Stimulated activated effector memory CD8-positive, alpha-beta T cell treated with anti-CD3 and anti-CD28 coated beads, Interleukin-12 subunit alpha, Interleukin-12 subunit beta, amount 100 ng/mL, for 72 hours (primary cell): ENCODE results near the gene SPON2.

ENCODE experiments used
- ATAC-seq: fragments of 150-1000 bp; cut with Tn5 transposase; 2 replicates; pipeline ENCODE4 v1.10.0; 2021
- DNase-seq, 2 donors: peaks; one replicate each; pipeline ENCODE4 v3.0.0; 2021 to 2022; ENCODE audit warnings: low spot score in 2 of 2
- H3K27ac Mint-ChIP-seq: one replicate; pipeline ENCODE4 v1.8.0; 2022; ENCODE audit warnings: mild to moderate bottlenecking, mixed read lengths
- H3K36me3 Mint-ChIP-seq: one replicate; pipeline ENCODE4 v1.8.0; 2022; ENCODE audit warnings: mild to moderate bottlenecking, mixed read lengths
- H3K4me1 Mint-ChIP-seq: one replicate; pipeline ENCODE4 v1.8.0; 2022; ENCODE audit warnings: mixed read lengths
- H3K4me3 Mint-ChIP-seq: one replicate; pipeline ENCODE4 v1.8.0; 2022; ENCODE audit warnings: mild to moderate bottlenecking, mixed read lengths
- H3K9me3 Mint-ChIP-seq: one replicate; pipeline ENCODE4 v1.8.0; 2022; ENCODE audit warnings: mixed read lengths

SPON2 gene

DNA sequence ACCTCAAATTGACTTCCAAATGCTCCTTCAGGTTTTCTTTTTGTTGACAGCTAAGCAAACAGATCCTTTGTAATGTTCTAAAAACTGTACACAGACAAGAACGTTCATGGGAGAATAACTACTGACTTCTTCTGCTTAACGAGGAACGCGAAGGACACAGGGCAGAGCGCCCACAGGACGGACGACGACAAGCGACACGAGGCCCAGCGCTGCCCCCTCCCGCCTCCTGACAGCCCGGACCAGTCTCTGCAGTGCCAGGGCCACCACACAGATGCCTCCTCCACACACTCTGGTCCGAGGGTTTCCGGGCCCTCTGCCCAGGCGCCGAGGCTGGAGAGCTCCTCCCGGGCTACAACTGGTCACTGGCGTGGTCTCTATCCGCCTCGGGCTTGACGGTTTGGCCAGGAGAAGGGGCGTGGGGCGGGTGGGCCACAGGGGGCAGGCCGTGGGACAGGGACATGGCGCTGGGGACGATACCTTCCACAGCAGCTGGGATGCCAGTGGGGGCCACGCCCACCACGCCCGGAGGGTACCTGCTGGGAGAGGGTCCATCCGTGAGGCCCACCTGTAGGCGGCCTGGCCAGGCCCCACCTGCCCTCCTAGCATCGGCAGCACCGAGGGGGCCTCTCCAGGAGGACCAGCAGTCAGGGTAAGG lies 39.6 kb upstream of the SPON2 start:
- ATAC-seq = no peak
- H3K4me1 Mint-ChIP-seq = peaks cover 15% of the 10 kb centered on the region
- no peaks in the 10 kb centered on the region for H3K9me3 Mint-ChIP-seq
- no peak overlapping the region for H3K4me3 Mint-ChIP-seq
- peak overlapping the region; percentile 74 for H3K27ac Mint-ChIP-seq
- peaks cover 44% of the 10 kb centered on the region for H3K36me3 Mint-ChIP-seq
- no peak for DNase-seq

DNA sequence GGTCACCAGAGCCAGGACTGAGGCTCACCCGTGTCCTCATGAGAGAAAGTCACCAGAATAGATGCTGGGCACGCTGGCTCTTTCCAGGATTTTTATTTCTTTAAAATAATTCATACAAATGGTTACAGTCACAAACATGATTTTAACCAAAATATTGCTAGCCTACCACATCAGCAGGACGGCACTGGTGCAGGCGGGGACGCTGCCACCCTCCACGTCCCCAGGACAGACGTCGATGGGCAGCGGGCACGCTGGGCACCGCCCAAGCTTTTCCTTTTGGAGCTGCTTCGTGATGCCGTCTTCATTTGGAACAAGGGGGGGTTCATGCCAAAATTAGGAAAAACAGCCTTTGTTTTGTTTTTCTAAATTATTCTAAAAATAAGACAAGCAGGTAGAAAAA lies 39.0 kb upstream of the SPON2 start:
- H3K9me3 Mint-ChIP-seq = no peaks in the 10 kb centered on the region
- DNase-seq (no peak), ATAC-seq (no peak)
- peaks cover 37% of the 10 kb centered on the region for H3K36me3 Mint-ChIP-seq
- peak overlapping the region; percentile 74 for H3K27ac Mint-ChIP-seq
- peaks cover 9% of the 10 kb centered on the region for H3K4me1 Mint-ChIP-seq
- H3K4me3 Mint-ChIP-seq = no peak overlapping the region

GRCh38 chr4:1210971-1211370 lies 38.6 kb upstream of the SPON2 start:
- Mint-ChIP-seq H3K9me3 (no peaks in the 10 kb centered on the region), H3K27ac (peak overlapping the region; percentile 74)
- DNase-seq = no peak

DNA sequence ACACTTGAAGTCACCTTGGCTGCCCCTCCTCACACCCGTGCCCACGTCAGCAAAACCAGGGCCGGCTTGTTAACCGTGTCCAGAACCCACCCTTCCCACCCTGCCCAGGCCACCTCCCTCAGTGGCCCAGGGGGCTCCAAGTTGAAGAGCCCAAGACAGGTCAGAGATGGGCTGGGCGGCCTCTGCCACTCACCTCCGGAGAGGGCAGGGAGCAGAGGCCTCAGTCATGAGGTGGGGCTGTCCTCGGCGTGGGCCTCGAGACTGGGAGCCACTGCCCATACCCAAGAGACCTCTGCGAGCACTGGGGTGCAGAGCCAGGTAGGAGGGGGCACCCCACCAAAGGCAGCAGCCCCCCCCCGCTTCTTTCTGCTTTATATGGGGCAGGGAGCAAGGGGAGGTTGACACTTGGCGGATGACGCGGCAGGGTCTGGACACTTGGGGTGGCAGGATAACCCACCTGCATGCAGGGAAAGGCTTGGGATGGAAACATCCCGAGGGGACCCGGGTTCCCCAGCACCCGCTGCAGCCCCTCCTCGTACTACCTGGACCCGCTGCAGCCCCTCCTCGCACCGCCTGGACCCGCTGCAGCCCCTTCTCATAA lies 38.0 kb upstream of the SPON2 start:
- H3K36me3 Mint-ChIP-seq = peaks cover 35% of the 10 kb centered on the region
- H3K4me1 Mint-ChIP-seq = peaks cover 8% of the 10 kb centered on the region
- ATAC-seq (no peak), DNase-seq (no peak)
- H3K9me3 Mint-ChIP-seq = no peaks in the 10 kb centered on the region
- H3K27ac Mint-ChIP-seq = no peak overlapping the region
- no peak overlapping the region for H3K4me3 Mint-ChIP-seq

More at GRCh38 chr4:1210971-1211370, 38.6 kb upstream of the SPON2 start:
- ATAC-seq = no peak
- peaks cover 37% of the 10 kb centered on the region for H3K36me3 Mint-ChIP-seq
- H3K4me3 Mint-ChIP-seq = no peak overlapping the region
- H3K4me1 Mint-ChIP-seq = peaks cover 8% of the 10 kb centered on the region

GRCh38 chr4:1209821-1210220 lies 37.4 kb upstream of the SPON2 start:
- Mint-ChIP-seq H3K4me3 (no peak overlapping the region), H3K36me3 (peaks cover 30% of the 10 kb centered on the region), H3K4me1 (peaks cover 13% of the 10 kb centered on the region), H3K27ac (peak overlapping the region; percentile 68), H3K9me3 (no peaks in the 10 kb centered on the region)
- ATAC-seq (no peak), DNase-seq (no peak)

DNA sequence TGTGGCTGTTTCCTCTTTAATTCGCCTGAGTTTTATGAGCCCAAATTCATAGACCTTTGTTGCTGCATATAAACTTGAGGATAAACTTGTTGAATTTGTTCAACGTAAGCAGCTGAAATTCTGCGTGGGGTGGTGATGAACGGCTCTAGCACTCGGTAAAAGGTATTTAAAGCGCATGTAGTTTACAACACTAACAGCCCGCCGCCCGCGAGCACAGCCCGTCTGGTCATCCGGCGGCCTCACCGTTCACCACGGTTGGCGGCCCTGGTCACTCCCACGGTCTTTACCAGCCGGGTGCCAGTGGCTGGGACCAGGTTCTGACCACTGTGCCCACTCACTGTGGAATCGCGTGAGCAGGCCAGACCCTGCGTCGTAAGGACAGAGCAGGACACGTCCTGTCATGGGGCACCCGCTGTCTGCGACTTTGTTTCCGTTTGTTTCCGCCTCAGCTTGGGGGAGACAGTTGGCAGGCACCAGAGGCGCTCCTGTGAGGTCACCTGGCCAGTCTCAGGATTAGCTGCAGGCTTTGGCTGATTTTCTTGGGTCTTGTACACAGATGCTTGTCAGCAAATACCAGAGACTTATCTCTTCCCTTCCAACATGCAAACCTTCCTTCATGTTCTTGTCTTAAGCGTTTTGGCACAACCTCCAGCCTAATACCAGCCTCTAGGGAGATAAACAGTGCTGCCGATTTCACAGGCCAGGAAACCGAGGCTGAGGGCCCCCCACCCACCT lies 36.8 kb upstream of the SPON2 start:
- Mint-ChIP-seq H3K27ac (peak overlapping the region; percentile 68), H3K4me1 (peaks cover 20% of the 10 kb centered on the region), H3K36me3 (peaks cover 32% of the 10 kb centered on the region), H3K9me3 (no peaks in the 10 kb centered on the region), H3K4me3 (peak overlapping the region; percentile 16)
- ATAC-seq (no peak), DNase-seq (no peak)

GRCh38 chr4:1208266-1208961 lies 36.0 kb upstream of the SPON2 start:
- H3K9me3 Mint-ChIP-seq = no peaks in the 10 kb centered on the region
- peaks cover 28% of the 10 kb centered on the region for H3K4me1 Mint-ChIP-seq
- DNase-seq (no peak), ATAC-seq (no peak)
- H3K4me3 Mint-ChIP-seq = peak overlapping the region; percentile 16
- H3K36me3 Mint-ChIP-seq = peaks cover 35% of the 10 kb centered on the region
- peak overlapping the region; percentile 68 for H3K27ac Mint-ChIP-seq

DNA sequence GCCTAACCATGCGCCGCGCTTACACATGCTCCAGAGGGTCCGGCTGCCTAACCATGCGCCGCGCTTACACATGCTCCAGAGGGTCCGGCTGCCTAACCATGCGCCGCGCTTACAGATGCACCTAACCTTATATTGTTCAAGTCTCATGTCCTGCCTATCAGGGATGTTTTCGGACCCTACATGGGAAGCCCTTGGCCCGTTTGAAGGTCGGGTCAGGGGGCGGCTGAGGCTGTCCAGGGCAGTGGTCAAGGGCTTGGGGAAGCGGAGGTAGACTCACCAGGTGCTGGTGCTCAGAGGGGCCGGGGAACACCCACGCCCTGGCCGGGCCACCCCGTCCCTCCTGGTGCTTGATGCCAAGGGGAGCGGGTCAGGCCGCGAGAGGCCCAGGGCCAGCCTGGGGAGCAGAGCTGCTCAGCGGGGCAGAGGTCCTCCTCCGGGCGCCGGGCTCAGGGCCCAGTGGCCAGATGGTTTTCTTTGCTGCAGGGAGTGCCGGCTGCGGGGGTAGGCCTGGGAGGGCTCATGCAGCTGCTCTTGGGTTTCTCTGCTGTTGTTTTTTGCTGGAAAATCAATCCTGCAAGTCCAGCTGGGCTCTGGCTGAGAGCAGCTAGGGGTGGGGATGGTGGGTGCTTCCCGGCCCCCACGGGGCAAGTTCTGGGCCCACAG lies 35.4 kb upstream of the SPON2 start:
- DNase-seq = no peak
- Mint-ChIP-seq H3K4me3 (no peak overlapping the region), H3K36me3 (peaks cover 28% of the 10 kb centered on the region), H3K27ac (no peak overlapping the region), H3K9me3 (no peaks in the 10 kb centered on the region), H3K4me1 (peaks cover 34% of the 10 kb centered on the region)
- no peak for ATAC-seq

DNA sequence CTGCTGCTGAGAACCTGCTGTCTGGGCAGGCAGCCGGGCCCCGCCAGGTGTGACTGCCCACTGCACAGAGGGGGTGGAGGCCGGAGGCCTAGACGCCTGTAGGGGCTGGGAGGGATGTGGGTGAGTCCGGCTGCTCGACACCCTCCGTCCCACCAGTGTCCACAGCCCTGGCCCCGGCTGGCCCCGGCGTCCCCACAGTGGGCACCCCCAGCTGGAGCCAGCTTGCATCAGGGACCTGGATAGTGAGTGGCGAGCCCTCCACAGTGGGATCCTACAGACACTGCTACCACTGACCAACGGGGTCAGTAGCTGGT lies 34.7 kb upstream of the SPON2 start:
- H3K36me3 Mint-ChIP-seq = peaks cover 26% of the 10 kb centered on the region
- ATAC-seq (no peak), DNase-seq (no peak)
- no peak overlapping the region for H3K4me3 Mint-ChIP-seq
- H3K9me3 Mint-ChIP-seq = no peaks in the 10 kb centered on the region
- peaks cover 40% of the 10 kb centered on the region for H3K4me1 Mint-ChIP-seq
- no peak overlapping the region for H3K27ac Mint-ChIP-seq

DNA sequence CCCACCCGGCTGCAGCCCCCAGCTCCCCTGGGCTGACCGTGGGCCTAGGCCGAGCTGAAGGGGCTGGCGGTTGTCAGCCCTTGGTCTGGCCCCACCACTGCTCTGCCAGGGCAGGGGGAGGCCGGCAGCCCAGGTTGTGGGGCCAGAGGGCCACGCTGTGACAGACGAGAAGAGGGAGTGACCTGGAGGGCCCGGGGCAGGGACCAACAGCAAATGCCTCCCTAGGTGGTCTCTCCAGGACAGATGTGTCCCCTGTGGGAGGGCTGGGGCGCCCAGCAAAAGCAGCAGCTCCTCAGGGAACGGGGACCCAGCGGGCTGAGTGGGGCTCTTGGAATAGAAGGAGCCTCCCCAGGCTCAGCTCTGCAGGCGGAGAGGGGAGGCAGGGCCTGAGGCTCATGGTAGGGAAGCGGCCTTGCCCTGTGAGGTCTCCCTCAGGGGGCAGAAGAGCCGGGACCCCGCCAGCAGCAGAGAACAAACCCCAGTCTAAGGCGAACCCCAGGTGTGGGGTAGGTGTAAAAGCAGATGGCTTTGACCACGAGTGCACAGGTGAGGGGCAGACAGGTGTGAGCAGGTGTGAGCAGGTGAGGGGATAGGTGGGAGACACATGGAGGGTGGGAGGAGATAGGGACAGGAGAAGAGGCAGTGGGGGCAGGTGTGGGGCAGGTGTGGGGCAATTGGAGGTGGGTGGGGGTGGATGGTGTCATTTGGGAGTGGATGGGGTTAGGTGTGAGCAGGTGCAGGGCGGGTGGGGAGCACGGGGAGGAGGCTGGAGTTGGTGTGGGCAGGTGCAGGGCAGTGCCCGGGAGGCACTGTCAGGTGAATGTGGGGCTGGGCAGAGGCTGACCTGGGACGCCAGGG lies 34.1 kb upstream of the SPON2 start:
- Mint-ChIP-seq H3K4me3 (no peak overlapping the region), H3K27ac (peak overlapping the region; percentile 76), H3K36me3 (peaks cover 26% of the 10 kb centered on the region), H3K9me3 (no peaks in the 10 kb centered on the region), H3K4me1 (peaks cover 46% of the 10 kb centered on the region)
- no peak for ATAC-seq
- DNase-seq = no peak

GRCh38 chr4:1205586-1206298 lies 33.4 kb upstream of the SPON2 start:
- ATAC-seq (no peak), DNase-seq (no peak)
- Mint-ChIP-seq H3K9me3 (no peaks in the 10 kb centered on the region), H3K4me1 (peaks cover 52% of the 10 kb centered on the region), H3K27ac (peak overlapping the region; percentile 76), H3K4me3 (no peak overlapping the region), H3K36me3 (peaks cover 22% of the 10 kb centered on the region)

GRCh38 chr4:1204828-1205585 lies 32.6 kb upstream of the SPON2 start:
- peaks cover 22% of the 10 kb centered on the region for H3K36me3 Mint-ChIP-seq
- DNase-seq (no peak), ATAC-seq (no peak)
- no peaks in the 10 kb centered on the region for H3K9me3 Mint-ChIP-seq
- H3K4me1 Mint-ChIP-seq = peaks cover 56% of the 10 kb centered on the region
- H3K4me3 Mint-ChIP-seq = peak overlapping the region; percentile 72
- H3K27ac Mint-ChIP-seq = peak overlapping the region; percentile 77

- Mint-ChIP-seq H3K9me3 (no peaks in the 10 kb centered on the region), H3K36me3 (peaks cover 22% of the 10 kb centered on the region), H3K4me3 (peak overlapping the region; percentile 72), H3K4me1 (peaks cover 62% of the 10 kb centered on the region), H3K27ac (peak overlapping the region; percentile 77)
- DNase-seq (no peak), ATAC-seq (no peak)
Observed at GRCh38 chr4:1204286-1204827, 32.0 kb upstream of the SPON2 start.
